ENCODE measurements around the gene CLEC11A.

The CLEC11A gene

GRCh38 chr19:50723069-50723468 is at the start of gene CLEC11A:
Gene CLEC11A, plus strand, starts transcription at chr19:50723364. Its CDS starts 162 bp downstream, at chr19:50723526.
- DNase-seq = no peak

- DNase-seq = no peak
Observed at GRCh38 chr19:50676625-50677197, 46.5 kb upstream of the CLEC11A start.

- no peak for DNase-seq
Observed at GRCh38 chr19:50677636-50678035, 45.5 kb upstream of the CLEC11A start.

DNA sequence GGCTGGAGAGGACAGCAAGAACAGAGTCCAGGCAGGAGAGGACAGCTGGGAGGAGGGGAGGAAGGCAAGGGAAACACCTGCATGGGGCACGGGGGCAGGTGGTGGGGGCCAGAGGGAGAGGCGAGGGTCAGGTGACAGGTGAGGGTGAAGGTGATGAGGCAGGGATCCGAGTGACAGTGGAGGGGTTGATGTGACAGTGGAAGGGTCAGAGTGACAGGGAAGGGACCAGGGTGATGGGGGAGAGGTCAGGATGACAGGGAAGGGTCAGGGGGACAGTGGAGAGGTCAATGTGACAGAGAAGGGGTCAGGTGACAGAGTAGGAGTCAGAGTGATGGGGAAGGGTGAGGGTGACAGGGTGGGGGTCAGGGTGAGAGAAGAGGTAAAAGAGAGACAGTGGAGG is 44.8 kb upstream of the CLEC11A start:
- DNase-seq = no peak

DNA sequence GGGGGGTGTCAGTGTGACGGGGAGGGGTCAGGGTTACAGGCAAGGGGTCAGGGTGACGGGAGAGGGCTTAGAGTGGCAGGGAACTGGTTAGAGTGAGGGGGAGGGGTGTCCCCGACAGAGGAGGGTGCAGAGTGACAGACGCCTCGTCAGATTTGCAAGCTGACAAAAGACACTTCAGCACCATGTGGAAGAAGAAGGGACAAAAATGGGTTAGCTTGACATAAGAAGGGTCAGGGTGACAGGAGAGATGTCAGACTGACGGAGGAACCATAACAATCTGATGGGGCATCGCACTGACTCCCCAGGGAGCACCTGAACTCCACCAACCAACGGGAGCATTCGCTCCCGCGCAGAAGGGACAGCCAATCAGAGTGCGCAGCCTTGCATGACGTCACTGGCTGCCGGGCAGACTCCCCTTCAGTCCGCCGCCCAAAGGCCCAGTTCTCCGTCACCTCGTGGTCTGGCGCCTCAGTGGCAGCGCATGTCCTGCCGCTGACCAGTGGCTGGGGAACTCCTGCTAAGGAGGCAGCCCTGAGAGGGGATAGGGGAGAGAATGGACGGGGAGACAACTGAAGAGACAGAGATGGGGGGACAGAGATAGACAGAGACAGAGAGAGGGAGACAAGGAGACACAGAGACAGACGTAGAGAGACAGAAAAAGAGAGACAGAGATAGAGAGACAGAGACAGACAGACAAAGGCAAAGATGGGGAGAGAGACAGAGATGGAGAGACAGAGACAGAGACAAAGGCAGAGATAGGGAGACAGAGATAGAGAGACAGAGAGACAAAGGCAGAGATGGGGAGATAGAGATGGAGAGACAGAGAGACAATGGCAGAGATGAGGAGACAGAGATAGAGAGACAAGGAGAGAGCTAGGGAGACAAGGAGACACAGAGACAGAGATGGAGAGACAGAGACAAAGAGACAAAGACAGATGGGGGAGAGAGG is 43.7 kb upstream of the CLEC11A start:
- DNase-seq = peak; percentile 81

DNA sequence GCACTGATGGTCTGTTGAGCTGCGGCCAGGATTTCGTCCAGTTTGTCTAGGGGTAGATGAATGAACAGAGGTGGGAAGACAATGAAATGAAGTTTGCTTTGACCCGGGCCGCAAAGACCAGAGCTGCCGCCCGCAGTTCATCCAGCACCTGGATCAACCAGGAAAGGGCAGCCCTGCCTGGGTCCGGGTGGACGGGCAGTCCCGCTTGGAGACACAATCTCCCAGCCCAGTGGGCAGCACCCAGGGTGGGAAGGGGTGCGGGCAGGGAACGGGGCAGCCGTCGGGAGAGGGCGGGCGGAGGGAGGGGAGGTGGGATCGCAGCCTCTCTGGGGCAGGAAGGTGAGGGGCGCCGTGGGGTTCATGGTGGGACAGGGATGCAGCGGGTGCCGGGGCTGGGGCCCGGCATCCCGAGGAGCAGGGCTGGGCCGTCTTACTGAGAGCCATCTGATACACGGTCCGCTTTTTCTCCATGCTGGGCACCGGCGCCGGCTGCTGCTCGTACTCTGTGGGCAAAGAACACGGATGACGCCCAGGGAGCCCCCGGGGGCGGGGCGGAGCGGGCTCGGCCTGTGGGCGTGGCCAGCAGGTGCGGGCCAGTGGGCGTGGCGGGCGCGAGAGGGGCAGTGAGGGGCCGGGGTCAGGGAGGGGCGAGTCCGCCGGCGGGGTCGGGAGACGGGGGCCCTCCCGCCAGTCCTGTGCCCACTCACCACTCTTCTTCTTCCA is 36.7 kb upstream of the CLEC11A start:
- no peak for DNase-seq

GRCh38 chr19:50688766-50689165 is 34.4 kb upstream of the CLEC11A start:
- DNase-seq = no peak

DNA sequence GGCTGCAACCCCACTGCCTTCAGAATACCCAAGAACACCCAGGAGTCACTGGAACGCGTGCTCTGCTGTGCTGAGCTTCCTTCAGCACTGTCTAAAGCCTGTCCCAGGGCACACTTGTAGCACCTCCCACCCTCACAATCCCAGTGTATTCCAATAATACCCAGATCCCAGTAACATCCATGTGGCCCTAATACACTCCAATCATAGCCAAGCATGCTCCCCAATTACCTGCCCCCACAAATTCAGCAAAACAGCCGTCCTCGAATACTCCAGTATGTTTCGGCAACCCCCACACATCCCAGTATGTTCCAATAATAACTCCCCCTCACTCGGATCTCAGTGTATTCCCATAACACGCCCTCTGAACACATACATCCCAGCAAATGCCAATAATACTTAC is 32.7 kb upstream of the CLEC11A start:
- DNase-seq = no peak

- peak; percentile 11 for DNase-seq
Observed at GRCh38 chr19:50693064-50693975, 29.8 kb upstream of the CLEC11A start.

DNA sequence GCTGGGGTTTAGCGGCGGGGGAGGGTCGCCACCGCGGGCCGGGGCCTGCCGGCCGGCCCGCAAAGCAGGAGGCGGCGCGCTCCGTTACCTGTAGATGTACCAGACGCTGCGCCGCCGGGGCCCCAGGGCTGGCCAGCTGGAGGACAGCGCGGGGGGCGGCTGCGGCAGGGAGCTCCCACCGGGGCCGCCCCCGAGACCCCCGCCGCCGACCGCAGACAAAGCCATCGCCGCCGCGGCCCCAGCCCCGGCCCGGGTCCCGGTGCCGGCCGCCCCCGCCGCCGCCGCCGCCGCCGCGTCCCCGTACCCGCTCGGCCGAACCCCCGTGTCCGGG is 28.4 kb upstream of the CLEC11A start:
- no peak for DNase-seq

GRCh38 chr19:50695251-50696093 is 27.7 kb upstream of the CLEC11A start:
- peak; percentile 68 for DNase-seq

DNA sequence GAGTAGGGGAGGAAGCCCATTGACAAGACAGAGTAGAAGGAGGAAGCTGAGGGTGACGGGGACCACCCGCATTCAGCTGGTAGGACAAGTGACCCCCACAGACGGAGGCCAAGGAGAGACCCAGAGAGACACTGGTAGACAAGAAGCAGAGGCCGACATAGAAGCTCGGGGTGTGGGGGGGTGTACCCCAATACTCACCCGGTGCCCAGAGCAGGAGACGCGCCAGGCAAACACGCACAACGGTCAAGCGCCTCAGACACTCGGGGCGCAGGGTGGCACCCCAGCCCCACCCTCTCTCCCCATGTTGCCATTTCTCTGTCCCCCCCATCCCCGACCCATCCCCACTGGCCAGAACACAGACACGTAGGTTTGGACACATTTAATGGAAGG is 27.1 kb upstream of the CLEC11A start:
- no peak for DNase-seq

GRCh38 chr19:50697414-50698124 is 25.6 kb upstream of the CLEC11A start:
- no peak for DNase-seq

GRCh38 chr19:50701367-50701985 is 21.7 kb upstream of the CLEC11A start:
- no peak for DNase-seq

- DNase-seq = no peak
Observed at GRCh38 chr19:50702158-50702870, 20.9 kb upstream of the CLEC11A start.

GRCh38 chr19:50702871-50703829 is 20.0 kb upstream of the CLEC11A start:
- DNase-seq = peak; percentile 29

- peak; percentile 68 for DNase-seq
Observed at GRCh38 chr19:50703915-50704796, 19.0 kb upstream of the CLEC11A start.

Measured in NCI-H82 (cell line).